H9 (cell line): ENCODE measurements around the gene HAUS2. TPM values are rescaled to one million over a fixed set of nuclear protein-coding genes. Genes with fewer than 3 reads are reported as not detected.

ENCODE experiments used
- DNase-seq: peaks from one replicate; pipeline ENCODE4 v3.0.0-alpha.2; 2017
- H2AFZ ChIP-seq: one replicate; pipeline ENCODE4 v1.6.1; 2013; ENCODE audit warnings: mild to moderate bottlenecking, low read length, control low read depth, moderate library complexity
- H2AK5ac ChIP-seq: 2 replicates; pipeline ENCODE4 v1.6.1; 2013; ENCODE audit warnings: low read length, control low read depth, mixed read lengths; ENCODE audit not compliant: insufficient read length
- H2BK120ac ChIP-seq: one replicate; pipeline ENCODE4 v1.6.1; 2013; ENCODE audit warnings: low read depth, mild to moderate bottlenecking, low read length, control low read depth, inconsistent platforms; ENCODE audit not compliant: poor library complexity, severe bottlenecking
- H2BK12ac ChIP-seq: 2 replicates; pipeline ENCODE4 v1.6.1; 2013; ENCODE audit warnings: low read length, control low read depth, mixed read lengths, low read depth; ENCODE audit not compliant: insufficient read length
- H2BK15ac ChIP-seq: 2 replicates; pipeline ENCODE4 v1.6.1; 2013; ENCODE audit warnings: low read depth, low read length, control low read depth
- H2BK20ac ChIP-seq: one replicate; pipeline ENCODE4 v1.6.1; 2013; ENCODE audit warnings: low read depth, mild to moderate bottlenecking, low read length, control low read depth, inconsistent platforms; ENCODE audit not compliant: poor library complexity, severe bottlenecking
- H2BK5ac ChIP-seq: 2 replicates; pipeline ENCODE4 v1.6.1; 2013; ENCODE audit warnings: low read length, control low read depth, mixed read lengths; ENCODE audit not compliant: insufficient read length
- H3K14ac ChIP-seq: 2 replicates; pipeline ENCODE4 v1.6.1; 2013; ENCODE audit warnings: low read length, control low read depth; ENCODE audit not compliant: insufficient read depth
- H3K18ac ChIP-seq: 2 replicates; pipeline ENCODE4 v1.6.1; 2013; ENCODE audit warnings: low read depth, mild to moderate bottlenecking, mixed read lengths, low read length, control low read depth; ENCODE audit not compliant: insufficient read length
- H3K23ac ChIP-seq: 2 replicates; pipeline ENCODE4 v1.6.1; 2013; ENCODE audit warnings: low read length, control low read depth, mixed read lengths, low read depth; ENCODE audit not compliant: insufficient read length
- H3K23me2 ChIP-seq: 2 replicates; pipeline ENCODE4 v1.6.1; 2013; ENCODE audit warnings: low read depth, mild to moderate bottlenecking, mixed read lengths, low read length, control low read depth; ENCODE audit not compliant: insufficient read length, poor library complexity, severe bottlenecking
- H3K27ac ChIP-seq: 2 replicates; pipeline ENCODE4 v1.5.1; 2013; ENCODE audit warnings: low read length, control low read depth, mixed read lengths, low read depth; ENCODE audit not compliant: insufficient read length
- H3K27me3 ChIP-seq: 2 replicates; pipeline ENCODE4 v1.6.1; 2013; ENCODE audit warnings: low read length, control low read depth, inconsistent platforms; ENCODE audit not compliant: insufficient read depth
- H3K4ac ChIP-seq: 2 replicates; pipeline ENCODE4 v1.6.1; 2013; ENCODE audit warnings: low read depth, mild to moderate bottlenecking, control low read depth, inconsistent platforms, low read length, moderate library complexity
- H3K4me1 ChIP-seq: 2 replicates; pipeline ENCODE4 v1.6.1; 2013; ENCODE audit warnings: low read length, control low read depth, inconsistent platforms; ENCODE audit not compliant: insufficient read depth
- H3K4me2 ChIP-seq: 2 replicates; pipeline ENCODE4 v1.6.1; 2013; ENCODE audit warnings: low read length, control low read depth, mixed read lengths; ENCODE audit not compliant: insufficient read length, insufficient read depth
- H3K56ac ChIP-seq: 2 replicates; pipeline ENCODE4 v1.6.1; 2013; ENCODE audit warnings: low read depth, mild to moderate bottlenecking, mixed read lengths, low read length, control low read depth; ENCODE audit not compliant: insufficient read length
- H3K79me1 ChIP-seq: 2 replicates; pipeline ENCODE4 v1.6.1; 2013; ENCODE audit warnings: low read depth, mild to moderate bottlenecking, moderate library complexity, low read length, control low read depth, inconsistent platforms; ENCODE audit not compliant: insufficient read depth, poor library complexity, severe bottlenecking
- H3K79me2 ChIP-seq: 2 replicates; pipeline ENCODE4 v1.6.1; 2013; ENCODE audit warnings: low read length, control low read depth, inconsistent platforms; ENCODE audit not compliant: insufficient read depth
- H3K9ac ChIP-seq: 2 replicates; pipeline ENCODE4 v1.6.1; 2013; ENCODE audit warnings: low read length, control low read depth, mixed read lengths; ENCODE audit not compliant: insufficient read length; ENCODE audit errors: extremely low read depth
- H3K9me3 ChIP-seq: one replicate; pipeline ENCODE4 v1.6.1; 2013; ENCODE audit warnings: low read depth, low read length, inconsistent platforms; ENCODE audit not compliant: control insufficient read depth
- H3T11ph ChIP-seq: one replicate; pipeline ENCODE4 v1.6.1; 2013; ENCODE audit warnings: mild to moderate bottlenecking, low read length, control low read depth, inconsistent platforms
- H4K20me1 ChIP-seq: one replicate; pipeline ENCODE4 v1.6.1; 2013; ENCODE audit not compliant: control insufficient read depth, insufficient read length, insufficient read depth
- H4K5ac ChIP-seq: 2 replicates; pipeline ENCODE4 v1.6.1; 2013; ENCODE audit warnings: low read depth, mild to moderate bottlenecking, mixed read lengths, low read length, control low read depth; ENCODE audit not compliant: insufficient read length
- H4K8ac ChIP-seq: replicated peaks from 2 replicates; pipeline ENCODE4 v1.6.1; 2013; ENCODE audit warnings: low read length, control low read depth, mixed read lengths, low read depth; ENCODE audit not compliant: insufficient read length
- H4K91ac ChIP-seq: 2 replicates; pipeline ENCODE4 v1.6.1; 2013; ENCODE audit warnings: low read depth, mild to moderate bottlenecking, moderate library complexity, mixed read lengths, low read length, control low read depth; ENCODE audit not compliant: insufficient read length
- H3K27ac Mint-ChIP-seq, 3 experiments: 2 replicates in 2 of 3; 3 replicates in 1 of 3; pipeline ENCODE4 v1.8.0; 2020 to 2021; ENCODE audit warnings: mixed read lengths in 3 of 3, mild to moderate bottlenecking in 1 of 3, moderate library complexity in 1 of 3
- H3K27me3 Mint-ChIP-seq: 2 replicates; pipeline ENCODE4 v1.8.0; 2021; ENCODE audit warnings: low read depth, mild to moderate bottlenecking, moderate library complexity, mixed read lengths
- H3K36me3 Mint-ChIP-seq, 3 experiments: 2 replicates in 2 of 3; 3 replicates in 1 of 3; pipeline ENCODE4 v1.8.0; 2020 to 2021; ENCODE audit warnings: low read depth in 3 of 3, mixed read lengths in 3 of 3; ENCODE audit not compliant: insufficient read depth in 1 of 3
- H3K4me1 Mint-ChIP-seq, 2 experiments: 2 replicates each; pipeline ENCODE4 v1.8.0; 2020; ENCODE audit warnings: mixed read lengths in 2 of 2
- H3K4me3 Mint-ChIP-seq, 2 experiments: 2 replicates in 1 of 2; 3 replicates in 1 of 2; pipeline ENCODE4 v1.8.0; 2020 to 2021; ENCODE audit warnings: mild to moderate bottlenecking in 2 of 2, mixed read lengths in 2 of 2, moderate library complexity in 1 of 2
- H3K9me3 Mint-ChIP-seq, 2 experiments: 2 replicates in 1 of 2; 3 replicates in 1 of 2; pipeline ENCODE4 v1.8.0; 2020; ENCODE audit warnings: mild to moderate bottlenecking in 2 of 2, mixed read lengths in 2 of 2, moderate library complexity in 1 of 2
- WGBS: extraction: QIAGEN DNeasy Blood & Tissue Kit; methylation state at CpG from one replicate; pipeline ENCODE4 v1.1.7; 2013; ENCODE audit warnings: missing lambda C conversion rate, low lambda C conversion rate, mixed read lengths; ENCODE audit not compliant: insufficient read length; ENCODE audit errors: extremely low coverage; 5-methylcytosine and 5-hydroxymethylcytosine counted together
- total RNA-seq: library from RNA; stranded (reverse); gene quantifications from 2 replicates; pipeline ENCODE4 v1.2.1, GENCODE V29; 2021
- TF ChIP-seq, protein P1 (sequence below): fragments of 200-600 bp; sonication (generic); conservative IDR thresholded peaks from 3 replicates; pipeline ENCODE4 v1.8.0; 2021; ENCODE audit warnings: antibody characterized with exemption, mild to moderate bottlenecking

HAUS2 gene
- total RNA-seq, 1 experiment from 2014 or later, result 42.5 TPM

DNA sequence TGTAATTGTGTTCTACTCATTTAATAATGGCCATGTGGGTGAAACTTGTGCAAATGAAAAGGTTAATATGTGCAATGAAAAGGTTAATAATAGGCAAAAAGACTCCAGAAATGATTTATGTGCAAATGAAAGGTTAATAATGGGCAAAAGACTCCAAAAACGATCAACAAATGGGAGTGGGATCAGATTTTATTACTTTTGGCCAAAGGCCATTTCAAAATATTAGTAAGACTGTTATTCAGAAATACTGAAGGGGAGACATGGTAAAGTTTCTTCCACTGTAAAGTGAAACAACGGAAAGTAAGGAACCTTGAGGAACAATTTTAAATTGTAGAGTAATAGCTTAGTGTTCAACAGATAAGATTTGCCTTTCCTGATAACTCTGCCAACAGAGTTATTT is 67.5 kb downstream of the HAUS2 start:
- Mint-ChIP-seq H3K27me3 (no peaks in the 10 kb centered on the region), H3K27ac (no peak overlapping the region; a peak in 1 of 7 replicates), H3K9me3 (no peaks in the 10 kb centered on the region), H3K4me1 (peaks cover 18 to 20% of the 10 kb centered on the region in 2 experiments), H3K36me3 (peaks cover 0 to 5% (median 0%) of the 10 kb centered on the region in 3 experiments; a peak in 1 of 7 replicates), H3K4me3 (no peak overlapping the region)
- H3K23ac ChIP-seq, result no peak overlapping the region
- H2AK5ac ChIP-seq, result no peak overlapping the region
- no peak overlapping the region for H3K9ac ChIP-seq
- no peak overlapping the region for H3K18ac ChIP-seq
- TF ChIP-seq, protein P1, sequence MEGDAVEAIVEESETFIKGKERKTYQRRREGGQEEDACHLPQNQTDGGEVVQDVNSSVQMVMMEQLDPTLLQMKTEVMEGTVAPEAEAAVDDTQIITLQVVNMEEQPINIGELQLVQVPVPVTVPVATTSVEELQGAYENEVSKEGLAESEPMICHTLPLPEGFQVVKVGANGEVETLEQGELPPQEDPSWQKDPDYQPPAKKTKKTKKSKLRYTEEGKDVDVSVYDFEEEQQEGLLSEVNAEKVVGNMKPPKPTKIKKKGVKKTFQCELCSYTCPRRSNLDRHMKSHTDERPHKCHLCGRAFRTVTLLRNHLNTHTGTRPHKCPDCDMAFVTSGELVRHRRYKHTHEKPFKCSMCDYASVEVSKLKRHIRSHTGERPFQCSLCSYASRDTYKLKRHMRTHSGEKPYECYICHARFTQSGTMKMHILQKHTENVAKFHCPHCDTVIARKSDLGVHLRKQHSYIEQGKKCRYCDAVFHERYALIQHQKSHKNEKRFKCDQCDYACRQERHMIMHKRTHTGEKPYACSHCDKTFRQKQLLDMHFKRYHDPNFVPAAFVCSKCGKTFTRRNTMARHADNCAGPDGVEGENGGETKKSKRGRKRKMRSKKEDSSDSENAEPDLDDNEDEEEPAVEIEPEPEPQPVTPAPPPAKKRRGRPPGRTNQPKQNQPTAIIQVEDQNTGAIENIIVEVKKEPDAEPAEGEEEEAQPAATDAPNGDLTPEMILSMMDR, result no peak
- no peak overlapping the region for H3K27ac ChIP-seq
- no peak overlapping the region for H2BK15ac ChIP-seq
- no peak overlapping the region for H4K5ac ChIP-seq
- H3T11ph ChIP-seq, result no peak overlapping the region
- no peaks in the 10 kb centered on the region for H4K20me1 ChIP-seq
- no peaks in the 10 kb centered on the region for H3K27me3 ChIP-seq
- no peak overlapping the region for H3K4me2 ChIP-seq
- no peak overlapping the region for H2BK12ac ChIP-seq
- H2BK5ac ChIP-seq, result no peak overlapping the region
- H3K4ac ChIP-seq, result no peak overlapping the region
- H2BK120ac ChIP-seq, result no peak overlapping the region
- no peaks in the 10 kb centered on the region for H3K23me2 ChIP-seq
- no peak overlapping the region for H3K14ac ChIP-seq
- no peak overlapping the region for H3K56ac ChIP-seq
- no peaks in the 10 kb centered on the region; the same call in 1 of the 2 replicates for H3K4me1 ChIP-seq
- no peaks in the 10 kb centered on the region for H3K9me3 ChIP-seq
- H4K91ac ChIP-seq, result no peak overlapping the region
- no peak for DNase-seq
- WGBS, result no CpG with 5 or more reads among the region's 2 CpGs
- H4K8ac ChIP-seq, result no peak overlapping the region
- H2BK20ac ChIP-seq, result no peak overlapping the region
- no peak overlapping the region for H2AFZ ChIP-seq
- H3K79me2 ChIP-seq, result no peaks in the 10 kb centered on the region
- no peaks in the 10 kb centered on the region for H3K79me1 ChIP-seq

Other genes with a start within 250 kb of the HAUS2 start
- 0.31 and 0.53 TPM in 2 replicates for gene CAPN3, start 189.3 kb upstream of the HAUS2 start, total RNA-seq
- 50.8 and 55.0 TPM in 2 replicates for gene ZNF106, start 57.7 kb upstream of the HAUS2 start, total RNA-seq
- 55.2 and 63.2 TPM in 2 replicates for gene SNAP23, start 53.2 kb upstream of the HAUS2 start, total RNA-seq
- 18.7 and 20.9 TPM in 2 replicates for gene LRRC57, start within 50 bp of the HAUS2 start, total RNA-seq
- 5.1 and 6.9 TPM in 2 replicates for gene STARD9, start 26.8 kb downstream of the HAUS2 start, total RNA-seq
- 20.0 and 20.4 TPM in 2 replicates for gene CDAN1, start 188.3 kb downstream of the HAUS2 start, total RNA-seq